ENCODE data around the gene SUCLG2.

- TF ChIP-seq POLR2A (IDR thresholded peaks at IDR 0.05; ENCODE audit: low read depth) (no peak), CTCF (IDR thresholded peaks at IDR 0.05) (no peak), EP300 (IDR thresholded peaks at IDR 0.05) (no peak)
Measured at GRCh38 chr3:67622652-67623051, 31.8 kb downstream of the SUCLG2 start.
